ENCODE results near the gene GRM4.

GRM4 gene

GRCh38 chr6:33976437-33977360 is 169.2 kb downstream of the GRM4 start:
- peak; percentile 60 for DNase-seq (ENCODE audit: low spot score)
- Histone ChIP-seq H3K4me3 (no peak overlapping the region), H3K27ac (no peak overlapping the region)
- TF ChIP-seq CTCF (IDR thresholded peaks at IDR 0.05) = no peak

- TF ChIP-seq CTCF (IDR thresholded peaks at IDR 0.05) = no peak
- Histone ChIP-seq H3K4me3 (no peak overlapping the region), H3K27ac (no peak overlapping the region)
- peak; percentile 35 for DNase-seq (ENCODE audit: low spot score)
Measured at GRCh38 chr6:33975661-33976436, 170.0 kb downstream of the GRM4 start.

GRCh38 chr6:33974471-33974870 is 171.4 kb downstream of the GRM4 start:
- H3K4me3 ChIP-seq = no peak overlapping the region
- no peak for TF ChIP-seq CTCF (IDR thresholded peaks at IDR 0.05)
- DNase-seq (ENCODE audit: low spot score) = peak; percentile 3
- no peak overlapping the region for H3K27ac ChIP-seq

GRCh38 chr6:33974030-33974429 is 171.9 kb downstream of the GRM4 start:
- TF ChIP-seq CTCF (IDR thresholded peaks at IDR 0.05) = no peak
- Histone ChIP-seq H3K27ac (no peak overlapping the region), H3K4me3 (no peak overlapping the region)

DNA sequence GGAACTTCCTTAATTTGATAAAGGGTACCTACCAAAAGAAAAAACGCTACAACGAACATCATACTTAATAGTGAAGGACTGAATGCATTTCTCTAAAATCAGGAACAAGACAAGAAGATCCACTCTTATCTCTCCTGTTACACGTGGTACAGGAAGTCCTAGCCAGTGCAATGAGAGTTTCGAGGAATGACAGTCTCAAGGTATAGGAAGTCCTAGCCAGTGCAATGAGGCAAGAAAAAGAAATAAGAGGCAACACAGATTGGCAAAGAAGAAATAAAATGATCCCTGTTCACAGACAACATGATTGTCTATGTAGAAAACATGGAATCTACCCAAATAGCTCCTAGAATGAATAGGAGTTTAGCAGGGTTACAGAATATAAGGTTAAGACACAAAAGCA is 174.3 kb downstream of the GRM4 start:
- no peak overlapping the region for H3K27ac ChIP-seq
- TF ChIP-seq CTCF (IDR thresholded peaks at IDR 0.05) = no peak
- H3K4me3 ChIP-seq = no peak overlapping the region
- no peak for DNase-seq (ENCODE audit: low spot score)

More at GRCh38 chr6:33974030-33974429, 171.9 kb downstream of the GRM4 start:
- no peak for DNase-seq (ENCODE audit: low spot score)

Data from coronary artery (tissue), 2 donors.